HEK293 (cell line): ENCODE results near the gene FAN1.

Source experiments
- CTCF ChIA-PET: fragments of 350-600 bp; formaldehyde crosslinking; extraction: SDS; loops from one replicate; lab custom pipeline; 2021; ENCODE audit warnings: antibody characterized with exemption; lab: Yijun Ruan, JAX
- POLR2A ChIA-PET: fragments of 300-600 bp; formaldehyde crosslinking; extraction: SDS; loops from one replicate; lab custom pipeline; 2020; ENCODE audit warnings: antibody characterized with exemption, inconsistent platforms; lab: Yijun Ruan, JAX
- H3K27ac ChIP-seq: fragments of 200-500 bp; sonication (Bioruptor generic); 2 replicates; pipeline ENCODE4 v1.5.1; 2014; ENCODE audit warnings: low read depth, low read length, control low read depth, inconsistent platforms; ENCODE audit errors: extremely low read depth
- H3K36me3 ChIP-seq, 2 experiments: fragments of 200-500 bp in 1 of 2; sonication (Bioruptor generic) in 1 of 2; 1 replicate in 1 of 2; 2 replicates in 1 of 2; pipeline ENCODE4 v1.5.1; 2014 to 2017; ENCODE audit warnings: inconsistent platforms in 2 of 2, low read length in 2 of 2; ENCODE audit not compliant: control insufficient read depth in 2 of 2, insufficient read depth in 1 of 2
- H3K4me1 ChIP-seq: fragments of 200-500 bp; sonication (Bioruptor generic); 2 replicates; pipeline ENCODE4 v1.5.1; 2014; ENCODE audit warnings: mild to moderate bottlenecking, low read length, inconsistent platforms; ENCODE audit not compliant: control insufficient read depth, insufficient read depth
- H3K4me3 ChIP-seq: 2 replicates; pipeline ENCODE4 v1.5.1; 2011; ENCODE audit warnings: low read depth, mild to moderate bottlenecking, control low read depth, low read length, moderate library complexity
- H3K9me3 ChIP-seq: fragments of 200-500 bp; sonication (Bioruptor generic); 2 replicates; pipeline ENCODE4 v1.5.1; 2014; ENCODE audit warnings: low read depth, low read length, inconsistent platforms; ENCODE audit not compliant: control insufficient read depth, insufficient read depth
- BCL11A ChIP-seq: fragments of 450-650 bp; formaldehyde crosslinking; IDR thresholded peaks from 2 replicates; pipeline ENCODE4 v1.5.1; 2016; ENCODE audit warnings: low read depth, missing biosample characterization, missing genetic modification characterization
- BCL11B ChIP-seq: fragments of 450-650 bp; formaldehyde crosslinking; IDR thresholded peaks from 2 replicates; pipeline ENCODE4 v1.5.1; 2016; ENCODE audit warnings: low read depth, missing biosample characterization, missing genetic modification characterization
- IKZF3 ChIP-seq: fragments of 450-650 bp; IDR thresholded peaks from 2 replicates; pipeline ENCODE4 v1.5.0; 2018; ENCODE audit warnings: missing biosample characterization, mild to moderate bottlenecking, missing genetic modification characterization, moderate library complexity
- SETDB1 ChIP-seq: IDR thresholded peaks from one replicate; pipeline ENCODE4 v1.6.1; 2017; ENCODE audit warnings: mild to moderate bottlenecking, low read length, moderate library complexity, mixed read lengths; ENCODE audit not compliant: insufficient read length
- SP7 ChIP-seq: fragments of 450-650 bp; formaldehyde crosslinking; IDR thresholded peaks from 2 replicates; pipeline ENCODE4 v1.5.1; 2016; ENCODE audit warnings: missing biosample characterization, missing genetic modification characterization
- ZBTB1 ChIP-seq: fragments of 450-650 bp; formaldehyde crosslinking; IDR thresholded peaks from 2 replicates; pipeline ENCODE4 v1.5.1; 2016; ENCODE audit warnings: missing biosample characterization, missing genetic modification characterization
- ZBTB17 ChIP-seq: fragments of 450-650 bp; formaldehyde crosslinking; IDR thresholded peaks from 2 replicates; pipeline ENCODE4 v1.5.1; 2016; ENCODE audit warnings: missing biosample characterization, missing genetic modification characterization
- ZBTB21 ChIP-seq: fragments of 450-650 bp; formaldehyde crosslinking; IDR thresholded peaks from 2 replicates; pipeline ENCODE4 v1.5.1; 2017; ENCODE audit warnings: missing biosample characterization, missing genetic modification characterization
- ZBTB26 ChIP-seq: fragments of 450-650 bp; formaldehyde crosslinking; optimal IDR thresholded peaks from 2 replicates; pipeline ENCODE3; 2016; ENCODE audit warnings: missing biosample characterization, mild to moderate bottlenecking, missing genetic modification characterization
- ZNF10 ChIP-seq: fragments of 450-650 bp; formaldehyde crosslinking; IDR thresholded peaks from 2 replicates; pipeline ENCODE4 v1.5.1; 2017; ENCODE audit warnings: missing biosample characterization, missing genetic modification characterization
- ZNF112 ChIP-seq: fragments of 450-650 bp; formaldehyde crosslinking; IDR thresholded peaks from 2 replicates; pipeline ENCODE4 v1.5.0; 2017; ENCODE audit warnings: missing biosample characterization, missing genetic modification characterization
- ZNF311 ChIP-seq: fragments of 450-650 bp; formaldehyde crosslinking; IDR thresholded peaks from 2 replicates; pipeline ENCODE4 v1.5.1; 2017; ENCODE audit warnings: missing biosample characterization, missing genetic modification characterization, borderline replicate concordance
- ZNF391 ChIP-seq: fragments of 450-650 bp; formaldehyde crosslinking; IDR thresholded peaks from 2 replicates; pipeline ENCODE4 v1.5.1; 2016; ENCODE audit warnings: low read depth, missing biosample characterization, missing genetic modification characterization, borderline replicate concordance
- ZNF423 ChIP-seq: fragments of 450-650 bp; formaldehyde crosslinking; IDR thresholded peaks from 2 replicates; pipeline ENCODE4 v1.5.1; 2016; ENCODE audit warnings: missing biosample characterization, missing genetic modification characterization
- ZNF473 ChIP-seq: fragments of 450-650 bp; formaldehyde crosslinking; IDR thresholded peaks from 2 replicates; pipeline ENCODE4 v1.5.1; 2017; ENCODE audit warnings: missing biosample characterization, missing genetic modification characterization
- ZNF600 ChIP-seq: fragments of 450-650 bp; formaldehyde crosslinking; IDR thresholded peaks from 2 replicates; pipeline ENCODE4 v1.5.1; 2016; ENCODE audit warnings: missing biosample characterization, missing genetic modification characterization
- ZNF626 ChIP-seq: fragments of 450-650 bp; sonication (Bioruptor Pico); formaldehyde crosslinking; IDR thresholded peaks from 2 replicates; pipeline ENCODE4 v1.5.1; 2018; ENCODE audit warnings: missing biosample characterization, missing genetic modification characterization, inconsistent platforms
- ZNF792 ChIP-seq: fragments of 450-650 bp; formaldehyde crosslinking; IDR thresholded peaks from 2 replicates; pipeline ENCODE4 v1.5.1; 2016; ENCODE audit warnings: missing biosample characterization, missing genetic modification characterization
- ZSCAN5A ChIP-seq: fragments of 450-650 bp; formaldehyde crosslinking; IDR thresholded peaks from 2 replicates; pipeline ENCODE4 v1.5.1; 2016; ENCODE audit warnings: missing biosample characterization, missing genetic modification characterization

FAN1 gene

GRCh38 chr15:30859091-30859874, 44.4 kb upstream of the FAN1 start:
- ChIA-PET CTCF (interaction anchor here (0.6 to 1.8 kb wide), 11 partner anchors 10 to 629 kb away, joined by 3 to 12 read pairs (median 4); no protein-coding TSS in a partner anchor), POLR2A (no interaction called here)
- no peak overlapping the region for H3K27ac ChIP-seq
- TF ChIP-seq ZNF626 (tag by site-specific recombination) (no peak), ZBTB17 (tag by site-specific recombination) (0 out of 2 replicates have a peak, but pooled peaks have one; percentile 52), ZNF423 (no peak), ZNF311 (tag by site-specific recombination) (no peak), ZBTB1 (no peak), ZBTB21 (no peak), ZSCAN5A (tag by site-specific recombination) (no peak), ZNF792 (tag by site-specific recombination) (no peak), ZNF473 (tag by site-specific recombination) (no peak)
- no peaks in the 10 kb centered on the region for H3K36me3 ChIP-seq
- no peaks in the 10 kb centered on the region for H3K4me1 ChIP-seq
- no peaks in the 10 kb centered on the region for H3K9me3 ChIP-seq
- no peak overlapping the region for H3K4me3 ChIP-seq

- Histone ChIP-seq H3K9me3 (no peaks in the 10 kb centered on the region), H3K4me1 (no peaks in the 10 kb centered on the region), H3K36me3 (no peaks in the 10 kb centered on the region), H3K4me3 (no peak overlapping the region), H3K27ac (no peak overlapping the region)
- POLR2A ChIA-PET = no interaction called here
- no peak for TF ChIP-seq BCL11A (tag by site-specific recombination)
- TF ChIP-seq ZNF10 (tag by site-specific recombination) = no peak
- TF ChIP-seq SP7 (tag by site-specific recombination) = peak; percentile 51; the same call in 1 of the 2 replicates
- CTCF ChIA-PET = interaction anchor here (0.8 kb wide), 1 partner anchor 242 kb away, joined by 3 read pairs; no protein-coding TSS in a partner anchor
Observed at GRCh38 chr15:30865257-30865656, 38.5 kb upstream of the FAN1 start.

- POLR2A ChIA-PET = no interaction called here
- Histone ChIP-seq H3K4me3 (no peak overlapping the region), H3K27ac (no peak overlapping the region), H3K4me1 (no peaks in the 10 kb centered on the region), H3K9me3 (no peaks in the 10 kb centered on the region), H3K36me3 (no peaks in the 10 kb centered on the region)
- CTCF ChIA-PET = no interaction called here
- TF ChIP-seq ZNF473 (tag by site-specific recombination) (no peak), ZNF600 (tag by site-specific recombination) (no peak), ZBTB26 (no peak), SETDB1 (no peak), IKZF3 (tag by site-specific recombination) (no peak), ZNF391 (tag by site-specific recombination) (no peak), ZNF112 (no peak), BCL11B (tag by site-specific recombination) (no peak)
- TF ChIP-seq, all 188 proteins: peak for 0
Observed at GRCh38 chr15:30870681-30871080, 33.0 kb upstream of the FAN1 start.
